HUES64 (cell line): Measurements from ENCODE around the gene WDR73.

Experiments used
- H3K27ac ChIP-seq: 2 replicates; pipeline ENCODE4 v1.7.0; 2013; ENCODE audit warnings: low read depth, low read length, inconsistent platforms
- H3K27me3 ChIP-seq: 2 replicates; pipeline ENCODE4 v1.6.1; 2013; ENCODE audit warnings: mild to moderate bottlenecking, low read length; ENCODE audit not compliant: insufficient read depth
- H3K36me3 ChIP-seq: 2 replicates; pipeline ENCODE4 v1.6.1; 2013; ENCODE audit warnings: mild to moderate bottlenecking, low read length; ENCODE audit not compliant: insufficient read depth
- H3K4me1 ChIP-seq: 2 replicates; pipeline ENCODE4 v1.6.1; 2013; ENCODE audit warnings: mild to moderate bottlenecking, low read length, moderate library complexity; ENCODE audit not compliant: insufficient read depth
- H3K4me3 ChIP-seq: 2 replicates; pipeline ENCODE4 v1.5.1; 2013; ENCODE audit warnings: mild to moderate bottlenecking, low read length, moderate library complexity
- H3K9ac ChIP-seq: 2 replicates; pipeline ENCODE4 v1.6.1; 2013; ENCODE audit warnings: mild to moderate bottlenecking, low read depth, low read length
- H3K9me3 ChIP-seq: 2 replicates; pipeline ENCODE4 v1.6.1; 2013; ENCODE audit warnings: low read depth, low read length; ENCODE audit not compliant: insufficient read depth
- WGBS: fragments of 150-250, 120-280 bp; methylation state at CpG from one replicate; pipeline ENCODE4 v1.1.7; 2013; ENCODE audit warnings: missing lambda C conversion rate; 5-methylcytosine and 5-hydroxymethylcytosine counted together

Gene WDR73

DNA sequence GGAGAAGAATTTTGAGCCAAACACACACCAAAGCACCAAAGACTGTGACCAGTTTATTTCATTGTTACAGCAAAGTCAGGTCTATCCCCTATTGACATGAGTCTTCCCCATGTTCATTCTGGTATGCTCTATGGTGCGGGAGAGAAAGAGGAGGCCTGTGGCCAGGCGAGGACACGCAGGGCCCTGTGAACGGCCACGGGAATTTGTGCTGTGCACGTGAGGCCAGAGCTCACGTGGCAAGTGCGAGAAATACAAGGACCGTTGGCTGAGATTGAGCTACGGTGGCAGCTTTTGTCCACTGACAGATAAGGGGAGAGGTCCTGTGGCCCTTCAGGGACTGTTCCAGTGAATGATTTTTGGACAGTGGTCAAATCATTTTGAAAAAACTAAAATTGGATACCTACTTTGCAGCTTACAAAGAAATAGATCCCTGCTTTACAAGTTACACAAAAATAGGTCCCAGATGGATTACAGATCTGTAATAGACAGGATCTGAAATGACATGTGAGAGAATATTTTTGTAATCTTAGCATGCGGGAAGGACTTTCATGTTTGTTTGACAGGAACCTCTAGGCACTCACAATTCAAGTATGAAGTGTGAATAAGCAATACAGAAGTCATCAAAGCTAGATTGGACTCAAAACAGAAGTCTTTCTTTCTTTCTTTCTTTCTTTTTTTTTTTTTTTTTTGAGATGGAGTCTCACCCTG is 44.1 kb downstream of the WDR73 start:
- no peaks in the 10 kb centered on the region for H3K9me3 ChIP-seq
- H3K27me3 ChIP-seq: no peaks in the 10 kb centered on the region
- no peak overlapping the region for H3K4me3 ChIP-seq
- peaks cover 50% of the 10 kb centered on the region for H3K36me3 ChIP-seq
- WGBS: 95% methylated on average over 11 of the region's 11 CpGs
- no peak overlapping the region for H3K9ac ChIP-seq
- H3K4me1 ChIP-seq: peaks cover 19% of the 10 kb centered on the region
- no peak overlapping the region for H3K27ac ChIP-seq

DNA sequence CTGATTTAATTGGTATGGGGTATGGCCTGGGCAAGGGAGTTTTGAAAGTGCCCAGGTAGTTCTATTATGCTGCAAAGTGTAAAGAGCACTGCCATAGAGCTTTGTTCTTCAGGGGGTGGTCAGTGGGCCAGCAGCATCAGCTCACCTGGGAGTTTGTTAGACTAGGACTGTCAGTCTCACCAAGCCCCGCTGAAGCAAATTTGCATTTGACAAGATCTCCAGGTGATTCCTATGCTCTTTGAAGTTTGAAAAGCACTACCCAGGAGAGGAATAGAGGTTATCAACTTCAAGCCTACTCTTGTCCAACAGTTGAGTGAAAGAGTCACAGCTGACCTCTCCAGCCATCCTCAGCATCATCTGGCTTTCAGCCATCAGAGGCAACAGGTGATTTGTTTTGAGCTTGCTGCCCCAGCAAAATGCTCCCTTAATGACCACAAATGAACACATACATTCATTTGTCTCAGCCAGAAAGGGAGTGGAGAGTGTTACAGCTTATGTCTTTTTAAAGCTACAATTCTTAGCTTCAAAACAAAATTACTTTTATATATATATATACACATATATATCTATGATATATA is 45.3 kb downstream of the WDR73 start:
- Histone ChIP-seq H3K36me3 (peaks cover 60% of the 10 kb centered on the region), H3K27me3 (no peaks in the 10 kb centered on the region), H3K27ac (no peak overlapping the region), H3K4me3 (no peak overlapping the region), H3K9me3 (no peaks in the 10 kb centered on the region), H3K9ac (no peak overlapping the region), H3K4me1 (peaks cover 31% of the 10 kb centered on the region)
- 22% methylated on average over 1 of the region's 1 CpG for WGBS

DNA sequence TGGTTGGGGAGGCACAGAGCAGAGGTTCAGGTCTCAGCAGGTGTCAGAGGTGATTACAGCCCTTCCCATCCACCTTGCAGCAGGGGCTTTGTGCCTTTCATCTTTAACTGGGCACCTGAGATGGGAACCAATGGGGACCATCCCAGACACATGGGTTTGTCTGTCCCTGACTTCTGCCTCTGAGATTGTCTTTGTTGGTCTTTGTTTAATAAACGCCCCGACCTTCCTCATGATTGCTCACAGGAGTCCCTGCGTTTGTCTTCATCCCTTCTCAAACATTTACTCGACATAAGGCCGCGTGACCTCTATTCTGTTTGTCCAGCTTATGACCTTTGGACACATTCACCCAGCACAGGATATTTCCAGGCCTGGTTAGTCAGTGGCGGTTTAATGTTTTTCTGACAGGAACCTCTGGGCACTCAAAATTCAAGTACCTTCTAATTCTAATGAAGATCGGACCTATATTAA is 47.4 kb downstream of the WDR73 start:
- Histone ChIP-seq H3K4me3 (no peak overlapping the region), H3K27ac (no peak overlapping the region), H3K27me3 (peaks cover 3% of the 10 kb centered on the region; the same call in 1 of the 2 replicates), H3K4me1 (peaks cover 37% of the 10 kb centered on the region), H3K36me3 (peaks cover 53% of the 10 kb centered on the region), H3K9ac (no peak overlapping the region), H3K9me3 (no peaks in the 10 kb centered on the region)
- 96% methylated on average over 7 of the region's 8 CpGs for WGBS

DNA sequence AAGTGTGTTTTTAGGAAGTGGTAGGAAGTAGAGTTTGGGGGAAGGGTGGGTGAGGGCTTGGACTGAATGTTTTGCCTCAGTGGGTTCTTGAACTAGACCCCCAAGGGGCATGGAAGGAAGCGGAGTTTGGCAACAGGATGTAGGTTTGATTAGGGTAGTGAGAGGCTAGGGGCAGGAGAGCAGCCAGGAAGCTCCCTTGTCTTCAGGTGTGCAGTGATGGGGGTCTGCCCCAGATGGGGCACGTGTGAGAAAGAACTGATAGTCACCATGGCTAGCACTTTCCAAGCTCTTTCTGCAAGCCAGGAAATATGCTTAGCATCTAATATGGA is 48.6 kb downstream of the WDR73 start:
- WGBS: 90% methylated on average over 2 of the region's 2 CpGs
- Histone ChIP-seq H3K27ac (no peak overlapping the region), H3K4me1 (peaks cover 37% of the 10 kb centered on the region), H3K27me3 (peaks cover 5% of the 10 kb centered on the region; the same call in 1 of the 2 replicates), H3K36me3 (peaks cover 53% of the 10 kb centered on the region), H3K4me3 (peak overlapping the region; percentile 40), H3K9ac (no peak overlapping the region), H3K9me3 (no peaks in the 10 kb centered on the region)

DNA sequence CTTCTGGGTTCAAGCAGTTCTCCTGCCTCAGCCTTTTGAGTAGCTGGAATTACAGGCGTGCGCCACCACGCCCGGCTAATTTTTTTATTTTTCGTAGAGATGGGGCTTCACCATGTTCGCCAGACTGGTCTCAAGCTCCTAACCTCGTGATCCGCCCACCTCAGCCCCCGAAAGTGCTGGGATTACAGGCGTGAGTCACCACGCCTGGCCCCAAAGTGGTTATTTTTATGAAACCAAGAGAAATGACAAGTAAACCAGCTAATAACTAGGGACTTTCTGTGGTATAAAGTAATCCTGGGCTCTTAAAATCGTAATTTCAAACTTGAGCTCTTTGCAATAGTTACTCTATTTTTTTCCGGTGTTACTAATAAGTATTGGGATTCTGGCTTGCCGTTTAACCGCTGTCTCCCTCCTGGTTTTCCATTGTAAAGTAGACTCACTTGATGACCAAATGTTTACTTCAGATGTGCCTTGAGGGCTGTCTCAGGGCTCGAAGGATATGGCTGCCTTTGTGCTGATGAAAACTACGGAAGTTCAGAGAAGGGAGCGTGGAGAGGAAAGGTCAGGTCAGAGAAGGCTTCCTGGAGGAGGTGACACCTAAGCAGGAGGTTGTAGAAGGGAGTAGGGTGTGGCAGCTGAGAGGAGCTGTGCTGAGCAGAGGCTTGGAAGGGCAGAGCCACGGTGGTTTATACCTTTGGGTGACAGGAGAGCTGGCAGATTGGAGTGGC is 49.1 kb downstream of the WDR73 start:
- Histone ChIP-seq H3K27ac (no peak overlapping the region), H3K27me3 (peaks cover 9% of the 10 kb centered on the region; the same call in 1 of the 2 replicates), H3K9ac (no peak overlapping the region), H3K4me3 (peak overlapping the region; percentile 40), H3K9me3 (no peaks in the 10 kb centered on the region), H3K36me3 (peaks cover 50% of the 10 kb centered on the region), H3K4me1 (peaks cover 37% of the 10 kb centered on the region)
- 88% methylated on average over 19 of the region's 19 CpGs for WGBS

DNA sequence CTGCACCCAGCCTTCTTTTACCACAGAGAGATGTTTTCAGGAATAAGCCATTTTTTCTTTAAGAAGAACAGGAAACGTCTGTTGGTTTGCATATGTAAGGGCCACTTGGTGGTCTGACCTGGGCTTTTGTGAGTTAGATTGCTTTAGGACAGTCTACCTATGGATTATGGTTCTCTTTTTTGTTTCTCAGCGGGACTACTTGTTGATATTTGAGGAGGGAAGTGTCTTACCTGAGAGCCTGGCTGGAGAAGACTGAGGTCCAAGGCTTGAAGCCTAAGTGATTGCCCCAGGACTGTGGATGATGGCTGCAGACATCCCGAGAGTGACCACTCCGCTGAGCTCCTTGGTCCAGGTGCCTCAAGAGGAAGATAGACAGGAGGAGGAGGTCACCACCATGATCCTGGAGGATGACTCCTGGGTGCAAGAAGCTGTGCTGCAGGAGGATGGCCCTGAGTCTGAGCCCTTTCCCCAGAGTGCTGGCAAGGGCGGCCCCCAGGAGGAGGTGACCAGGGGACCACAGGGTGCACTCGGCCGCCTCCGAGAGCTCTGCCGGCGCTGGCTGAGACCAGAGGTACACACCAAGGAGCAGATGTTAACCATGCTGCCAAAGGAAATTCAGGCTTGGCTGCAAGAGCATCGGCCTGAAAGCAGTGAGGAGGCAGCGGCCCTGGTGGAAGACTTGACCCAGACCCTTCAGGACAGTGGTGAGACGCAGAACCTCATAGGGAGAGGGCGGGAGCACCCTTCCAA is 50.3 kb downstream of the WDR73 start:
- peak overlapping the region; percentile 5 for H3K9ac ChIP-seq
- peak overlapping the region; percentile 40 for H3K4me3 ChIP-seq
- no peaks in the 10 kb centered on the region for H3K9me3 ChIP-seq
- H3K36me3 ChIP-seq: peaks cover 39% of the 10 kb centered on the region
- peak overlapping the region; percentile 87 for H3K27ac ChIP-seq
- 67% methylated on average over 14 of the region's 14 CpGs for WGBS
- H3K4me1 ChIP-seq: peaks cover 35% of the 10 kb centered on the region
- H3K27me3 ChIP-seq: peaks cover 13% of the 10 kb centered on the region; the same call in 1 of the 2 replicates

DNA sequence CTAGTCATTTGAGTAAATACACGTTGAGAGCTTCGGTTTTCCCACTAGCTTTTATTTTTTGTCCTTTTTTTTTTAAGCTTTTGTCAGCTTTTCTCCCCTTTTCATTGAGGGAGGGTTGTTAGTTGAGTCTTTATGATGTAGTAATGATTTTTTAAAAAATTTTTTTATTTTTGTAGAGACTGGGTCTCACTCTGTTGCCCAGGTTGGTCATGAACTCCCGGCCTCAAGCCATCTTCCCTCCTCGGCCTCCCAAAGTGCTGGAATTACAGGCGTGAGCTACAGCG is 52.6 kb downstream of the WDR73 start:
- Histone ChIP-seq H3K27ac (peak overlapping the region; percentile 87; the same call in 1 of the 2 replicates), H3K9ac (peak overlapping the region; percentile 89), H3K4me1 (peaks cover 29% of the 10 kb centered on the region), H3K36me3 (peaks cover 25% of the 10 kb centered on the region), H3K9me3 (no peaks in the 10 kb centered on the region), H3K4me3 (peak overlapping the region; percentile 90), H3K27me3 (peaks cover 13% of the 10 kb centered on the region; the same call in 1 of the 2 replicates)
- 39% methylated on average over 4 of the region's 6 CpGs for WGBS

DNA sequence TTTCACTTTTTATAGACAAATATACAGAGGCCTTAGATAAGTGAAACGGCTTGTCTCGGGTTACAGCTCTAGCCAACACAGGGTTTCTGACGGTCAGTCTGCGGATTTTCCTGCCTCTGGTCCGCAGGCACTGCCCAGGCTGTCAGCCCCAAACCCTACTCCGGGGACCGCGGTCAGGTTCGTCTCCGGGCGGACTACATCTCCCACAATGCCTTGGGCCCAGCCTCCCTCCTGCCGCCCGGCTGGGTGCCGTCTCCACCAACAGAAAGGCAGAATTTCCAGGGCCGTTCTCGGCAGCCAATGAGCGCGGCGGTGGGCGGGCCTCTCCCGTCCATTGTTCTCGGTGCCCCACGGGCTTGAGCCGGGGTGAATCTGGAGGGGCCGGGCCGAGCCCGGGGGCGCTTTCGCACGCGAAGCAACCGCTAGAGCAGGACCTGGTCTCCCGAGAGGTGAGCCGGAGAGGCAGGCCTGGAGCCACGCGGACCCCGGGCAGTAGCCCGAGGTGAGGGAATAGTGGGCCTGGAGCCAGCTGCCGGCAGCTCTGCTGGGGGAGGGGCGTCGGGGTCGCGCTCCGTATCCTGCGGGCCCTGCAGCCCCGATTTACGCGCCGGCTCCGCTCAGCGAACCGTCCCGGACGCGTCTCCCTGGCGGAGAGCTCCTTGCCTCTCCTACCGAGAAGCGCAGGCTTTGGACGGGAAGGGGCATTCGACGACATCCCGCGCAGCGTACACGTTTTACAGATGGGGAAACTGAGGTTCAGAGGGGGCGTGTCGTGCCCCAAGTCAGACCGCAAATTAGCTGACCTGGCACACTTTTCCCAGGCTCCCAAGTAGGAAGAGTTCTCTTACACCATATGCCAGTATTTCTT is 53.2 kb downstream of the WDR73 start, which contains the start of gene ZSCAN2:
Gene ZSCAN2 (plus strand): TSS at position 323 of the 868 bp plus-strand sequence. CDS start 2,919 bp downstream, outside the sequence.
- Histone ChIP-seq H3K27me3 (peaks cover 15% of the 10 kb centered on the region; the same call in 1 of the 2 replicates), H3K4me3 (peak within 1 kb of the TSS; percentile 90), H3K9ac (peak within 1 kb of the TSS; percentile 89), H3K4me1 (peaks cover 26% of the 10 kb centered on the region), H3K9me3 (no peaks in the 10 kb centered on the region), H3K36me3 (peaks cover 19% of the 10 kb centered on the region), H3K27ac (peak within 1 kb of the TSS; percentile 87)
- under 1% methylated on average over 68 of the region's 68 CpGs for WGBS

DNA sequence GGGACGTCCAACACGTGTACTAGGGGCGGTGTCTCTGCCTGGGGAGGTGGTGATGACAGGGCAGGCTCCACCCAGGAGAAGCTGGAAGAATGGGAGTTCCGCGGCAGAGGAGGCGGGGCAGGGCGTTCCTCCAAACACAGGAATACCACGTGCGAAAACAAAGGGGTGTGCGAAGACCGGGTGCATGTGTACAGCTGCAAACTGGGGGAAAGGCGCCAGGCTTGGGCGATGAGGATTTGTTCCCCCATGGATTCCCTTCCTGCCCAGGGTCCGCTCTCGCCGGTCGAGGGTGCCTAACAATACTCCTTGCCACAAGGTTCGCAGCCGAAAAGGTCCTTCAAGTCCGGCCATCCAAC is 53.8 kb downstream of the WDR73 start:
- Histone ChIP-seq H3K4me3 (peak overlapping the region; percentile 90), H3K27ac (no peak overlapping the region), H3K4me1 (peaks cover 20% of the 10 kb centered on the region), H3K9me3 (no peaks in the 10 kb centered on the region), H3K36me3 (peaks cover 13% of the 10 kb centered on the region), H3K9ac (peak overlapping the region; percentile 1; the same call in 1 of the 2 replicates), H3K27me3 (peaks cover 15% of the 10 kb centered on the region; the same call in 1 of the 2 replicates)
- 5% methylated on average over 20 of the region's 20 CpGs for WGBS

DNA sequence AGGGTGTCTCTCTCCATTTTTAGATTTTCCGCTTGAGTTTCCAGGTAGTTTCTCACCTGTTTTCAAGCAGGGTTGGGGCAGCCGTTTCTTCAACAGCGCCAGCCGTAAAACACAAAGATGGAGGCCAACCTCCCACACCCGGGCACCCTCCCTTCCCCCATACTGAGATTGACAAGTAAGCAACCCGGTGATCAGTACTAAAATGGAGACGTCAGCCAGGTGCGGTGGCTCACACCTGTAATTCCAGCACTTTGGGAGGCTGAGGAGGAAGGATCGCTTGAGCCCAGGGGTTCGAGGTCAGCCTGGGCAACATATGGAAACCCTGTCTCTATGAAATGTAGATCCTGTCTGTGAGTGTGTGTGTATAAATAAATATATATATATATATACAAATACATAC is 54.2 kb downstream of the WDR73 start:
- H3K4me1 ChIP-seq: peaks cover 18% of the 10 kb centered on the region
- no peaks in the 10 kb centered on the region for H3K9me3 ChIP-seq
- WGBS: 87% methylated on average over 10 of the region's 10 CpGs
- H3K36me3 ChIP-seq: peaks cover 10% of the 10 kb centered on the region
- H3K27ac ChIP-seq: no peak overlapping the region
- no peak overlapping the region for H3K4me3 ChIP-seq
- peaks cover 15% of the 10 kb centered on the region; the same call in 1 of the 2 replicates for H3K27me3 ChIP-seq
- H3K9ac ChIP-seq: no peak overlapping the region
